Stimulated activated CD4-positive, alpha-beta T cell treated with anti-CD3 and anti-CD28 coated beads, Interleukin-2, amount 100 ng/mL, for 48 hours (primary cell): ENCODE data around the gene UTP25.

ENCODE experiments used
- DNase-seq, 2 donors: peaks; one replicate each; pipeline ENCODE4 v3.0.0-alpha.2; 2020

UTP25 gene

DNA sequence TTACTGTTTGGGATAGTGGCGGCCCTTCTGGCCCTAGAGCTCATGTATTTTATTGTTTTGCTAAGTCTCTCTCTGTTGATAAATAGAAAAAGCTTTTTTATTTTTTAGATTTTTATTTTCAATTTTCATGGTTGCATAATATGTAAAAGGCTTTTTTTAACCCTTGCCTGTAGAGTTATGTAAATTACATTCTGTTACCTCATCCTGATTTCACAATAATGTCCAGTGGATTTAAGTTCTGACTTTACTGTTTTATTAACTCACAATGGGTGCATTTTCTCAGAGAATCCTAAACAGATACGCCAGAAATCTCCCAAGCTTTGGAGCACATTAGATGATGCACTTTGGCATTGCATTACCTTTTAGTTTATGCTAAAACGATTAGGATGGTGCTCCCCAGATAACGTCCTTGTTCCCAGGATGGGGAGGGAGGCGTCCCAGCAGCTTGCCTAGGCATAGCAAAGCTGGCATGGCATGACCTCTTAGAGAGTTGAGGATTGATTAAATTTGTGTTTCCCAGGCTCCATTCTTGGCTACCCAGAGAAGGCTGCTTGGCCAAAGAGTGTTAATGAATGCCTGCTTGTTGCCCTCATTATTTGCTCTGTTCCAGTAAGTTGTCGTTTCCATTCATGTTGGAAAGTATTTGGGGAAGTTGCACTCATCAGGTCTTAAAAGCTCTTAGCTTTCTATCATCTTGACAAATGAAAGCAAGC lies 17.1 kb downstream of the UTP25 start:
- DNase-seq = no peak

DNA sequence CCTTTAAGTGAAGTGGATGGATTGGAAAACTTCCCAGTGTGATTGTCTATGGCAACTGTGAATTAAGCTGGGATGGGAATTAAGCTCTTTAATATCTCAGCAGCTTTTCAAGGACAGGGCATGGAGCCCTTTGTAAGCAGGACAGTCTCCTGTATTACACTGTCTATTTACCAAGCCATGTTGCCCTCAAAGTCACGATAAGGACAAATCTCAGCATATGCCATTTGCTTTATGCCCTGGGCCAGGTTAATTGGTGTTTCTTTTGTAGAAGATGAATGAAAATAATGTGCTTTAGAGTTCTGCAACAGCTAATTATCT lies 17.6 kb downstream of the UTP25 start:
- no peak for DNase-seq

DNA sequence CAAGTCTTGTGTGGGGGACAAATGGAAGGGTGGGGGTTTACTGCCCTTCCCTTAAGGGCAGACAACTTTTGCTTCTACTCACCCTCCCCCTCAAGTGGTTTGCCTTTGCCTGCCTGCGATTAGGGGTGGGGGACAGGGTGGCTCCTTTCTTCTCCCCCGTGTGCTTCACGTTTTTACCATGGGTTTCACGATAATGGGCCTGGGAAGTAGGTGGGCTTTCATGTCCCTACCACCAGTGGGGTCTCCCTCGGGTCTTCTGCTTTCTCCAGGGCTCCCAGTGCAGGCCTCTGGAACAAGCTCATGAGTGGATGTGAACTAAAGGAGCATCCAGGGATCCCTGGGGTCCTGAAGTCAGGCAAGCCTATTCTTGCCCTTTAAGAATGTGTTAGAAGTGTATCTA lies 21.6 kb downstream of the UTP25 start:
- DNase-seq = no peak

DNA sequence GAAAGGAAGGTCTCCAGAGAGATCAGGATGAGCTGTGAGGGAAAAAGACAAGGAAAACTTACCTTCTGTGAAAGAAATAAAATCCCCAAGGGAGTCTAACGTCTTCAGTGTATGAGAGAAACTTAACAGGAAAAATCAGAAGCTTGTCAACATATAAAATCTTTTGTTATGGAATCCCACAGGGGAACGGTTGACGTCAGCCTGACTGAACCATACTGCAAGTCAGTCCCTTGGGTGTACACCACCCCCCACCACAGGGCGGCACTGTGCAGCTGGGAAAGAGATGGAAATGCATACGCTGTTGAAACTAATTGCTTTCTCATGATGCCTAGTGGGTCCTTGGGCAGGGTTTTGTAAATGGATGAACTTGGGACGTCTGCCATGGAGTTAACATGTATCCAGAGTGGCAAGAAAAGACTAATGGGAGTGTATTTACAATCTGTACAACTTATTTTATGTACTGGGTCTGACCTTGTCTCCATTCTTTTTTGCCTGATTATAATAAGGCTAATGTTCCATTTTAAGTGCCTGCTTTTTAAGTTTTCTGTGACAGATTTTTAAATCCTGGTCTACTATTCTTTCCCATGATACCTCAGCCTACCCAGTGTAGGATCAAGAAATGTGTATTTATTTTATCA lies 22.7 kb downstream of the UTP25 start:
- peak; percentile 25 to 28 for DNase-seq

DNA sequence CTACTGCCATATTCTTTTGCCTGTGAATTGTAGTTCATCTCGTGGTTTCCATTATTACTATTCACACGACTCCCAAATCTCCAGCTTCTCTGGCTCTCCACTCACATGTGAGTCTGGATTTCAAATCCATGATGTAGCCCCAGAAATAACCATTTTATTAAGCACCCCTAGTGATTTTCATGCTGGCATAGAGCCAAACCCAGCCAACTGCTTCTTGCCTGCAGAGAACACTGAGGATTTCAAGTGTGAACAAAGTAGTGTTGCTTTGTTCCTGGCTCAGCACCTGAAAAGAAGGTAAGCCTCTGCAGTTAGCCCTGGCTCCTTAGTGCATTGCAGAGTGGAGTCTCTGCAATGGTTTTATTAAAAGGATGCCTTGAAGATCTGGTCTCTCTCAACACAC lies 25.9 kb downstream of the UTP25 start:
- no peak for DNase-seq

DNA sequence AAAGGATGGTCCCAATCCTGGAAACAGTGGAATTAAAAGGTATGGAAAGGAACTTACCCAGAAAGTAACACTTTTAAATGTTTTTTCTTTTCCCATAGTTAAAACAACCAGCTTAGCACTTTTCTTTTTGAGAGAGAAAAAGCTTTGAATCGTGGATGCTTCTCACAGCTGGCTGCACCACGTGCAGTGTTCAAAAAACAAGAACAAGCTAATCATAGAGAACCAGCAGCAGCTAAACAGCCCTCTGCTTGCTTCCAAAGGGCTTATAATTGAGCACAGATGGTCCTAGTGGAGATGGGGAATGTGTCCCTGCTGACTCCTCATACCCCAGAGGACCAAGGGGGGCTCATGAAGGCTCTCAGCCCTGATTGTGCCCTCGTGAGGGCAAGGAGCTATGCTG lies 26.4 kb downstream of the UTP25 start:
- no peak for DNase-seq

DNA sequence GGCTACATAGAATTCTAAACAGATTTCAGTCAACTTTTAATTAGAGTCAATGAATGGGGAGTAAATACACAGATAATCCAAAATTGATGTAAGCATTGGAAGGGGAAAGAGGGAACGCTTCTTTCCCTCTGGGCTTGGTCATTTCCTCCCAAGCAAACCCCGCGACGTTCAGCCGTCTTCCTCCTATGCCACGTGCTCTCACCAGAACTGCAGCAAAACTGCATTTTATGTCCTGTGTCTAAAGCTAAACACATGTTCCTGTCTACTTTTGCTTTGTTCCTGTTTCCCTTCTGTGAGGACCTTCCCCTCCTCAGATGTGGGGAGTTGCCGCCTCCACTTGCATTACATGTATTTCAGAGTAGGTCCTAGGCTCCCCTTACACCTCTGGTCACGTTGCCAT lies 27.2 kb downstream of the UTP25 start:
- no peak for DNase-seq

DNA sequence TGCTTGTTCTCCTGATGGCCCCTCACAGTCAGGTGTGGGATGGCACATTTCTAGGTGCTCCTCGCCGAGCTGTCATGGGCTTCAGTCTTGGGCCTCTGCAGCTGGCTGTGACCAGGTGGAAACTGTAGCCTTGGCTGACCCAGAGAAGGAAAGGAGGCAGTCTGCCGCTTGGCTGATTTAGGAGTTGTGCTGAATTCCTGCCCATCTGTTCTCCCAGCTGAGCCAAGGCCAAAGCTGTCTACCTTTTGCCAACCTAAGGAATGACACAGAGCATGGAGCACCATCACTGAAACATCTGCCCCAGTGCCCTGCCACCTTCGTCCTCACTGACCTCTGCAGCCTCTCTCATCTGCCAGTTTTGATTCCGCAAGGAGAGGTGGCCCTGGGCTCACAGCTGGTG lies 27.9 kb downstream of the UTP25 start:
- DNase-seq = no peak

DNA sequence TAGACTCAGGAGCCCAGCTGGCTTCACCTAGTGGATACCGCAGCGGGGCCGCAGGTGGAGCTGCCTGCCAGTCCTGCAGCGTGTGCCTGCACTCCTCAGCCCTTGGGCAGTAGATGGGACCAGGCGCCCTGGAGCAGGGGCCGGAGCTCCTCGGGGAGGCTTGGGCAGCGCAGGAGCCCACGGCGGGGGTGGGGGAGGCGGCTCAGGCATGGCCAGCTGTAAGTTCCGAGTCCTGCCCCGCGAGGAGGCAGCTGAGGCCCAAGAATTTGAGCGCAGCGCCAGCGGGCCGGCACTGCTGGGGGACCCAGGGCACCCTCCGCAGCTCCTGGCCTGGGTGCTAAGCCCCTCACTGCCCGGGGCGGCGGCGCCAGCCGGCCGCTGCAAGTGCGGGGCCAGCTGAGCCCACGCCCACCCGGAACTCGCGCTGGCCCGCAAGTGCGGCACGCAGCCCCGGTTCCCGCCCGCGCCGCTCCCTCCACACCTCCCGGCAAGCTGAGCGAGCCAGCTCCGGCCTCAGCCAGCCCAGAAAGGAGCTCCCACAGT lies 30.9 kb downstream of the UTP25 start:
- no peak for DNase-seq

DNA sequence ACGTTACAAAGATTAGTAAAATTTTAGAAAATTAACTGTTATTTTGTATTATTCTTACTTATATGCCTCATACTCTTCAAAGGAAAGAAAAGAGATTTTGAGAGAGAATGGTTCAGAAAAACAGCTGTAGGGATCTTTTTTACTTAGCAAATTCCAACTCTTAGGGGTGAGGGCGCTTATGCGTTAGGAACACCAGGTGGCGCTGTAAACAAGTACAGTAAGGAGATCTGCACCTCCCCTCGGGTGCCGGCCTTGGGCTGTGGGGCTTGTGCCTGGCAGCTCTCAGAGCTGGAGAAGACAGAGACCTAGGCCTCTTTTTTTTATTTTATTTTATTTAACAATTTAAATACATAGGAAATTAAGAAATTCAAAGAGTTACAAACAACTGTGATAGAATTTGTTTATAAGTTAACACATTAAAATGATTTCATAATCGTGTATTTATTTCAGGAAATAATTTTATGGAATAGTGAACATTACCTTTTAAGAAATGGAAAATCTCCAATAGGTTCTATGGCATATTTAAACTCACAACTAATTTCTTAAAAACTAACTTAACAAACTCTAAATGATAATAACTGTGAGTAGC lies 32.6 kb downstream of the UTP25 start:
- peak; percentile 63 to 70 for DNase-seq

DNA sequence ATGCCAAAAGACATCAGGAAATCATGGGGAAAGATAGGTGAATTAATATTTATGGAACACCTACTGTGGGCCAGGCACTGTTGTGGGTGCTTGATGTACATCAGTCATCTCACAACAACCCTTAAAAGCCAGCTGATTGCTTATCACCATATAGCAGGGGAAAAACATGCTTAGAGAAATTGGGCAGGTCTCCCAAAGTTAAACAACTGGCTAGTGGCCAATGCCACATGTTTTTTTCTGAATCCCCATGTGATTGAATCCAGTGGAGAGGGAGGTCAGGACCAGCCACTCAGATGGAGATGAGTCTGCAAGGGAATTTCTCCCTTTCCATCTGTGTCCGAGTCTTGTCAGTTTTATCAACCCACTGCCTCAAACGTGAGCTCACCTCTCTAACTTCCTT lies 33.5 kb downstream of the UTP25 start:
- DNase-seq = no peak

DNA sequence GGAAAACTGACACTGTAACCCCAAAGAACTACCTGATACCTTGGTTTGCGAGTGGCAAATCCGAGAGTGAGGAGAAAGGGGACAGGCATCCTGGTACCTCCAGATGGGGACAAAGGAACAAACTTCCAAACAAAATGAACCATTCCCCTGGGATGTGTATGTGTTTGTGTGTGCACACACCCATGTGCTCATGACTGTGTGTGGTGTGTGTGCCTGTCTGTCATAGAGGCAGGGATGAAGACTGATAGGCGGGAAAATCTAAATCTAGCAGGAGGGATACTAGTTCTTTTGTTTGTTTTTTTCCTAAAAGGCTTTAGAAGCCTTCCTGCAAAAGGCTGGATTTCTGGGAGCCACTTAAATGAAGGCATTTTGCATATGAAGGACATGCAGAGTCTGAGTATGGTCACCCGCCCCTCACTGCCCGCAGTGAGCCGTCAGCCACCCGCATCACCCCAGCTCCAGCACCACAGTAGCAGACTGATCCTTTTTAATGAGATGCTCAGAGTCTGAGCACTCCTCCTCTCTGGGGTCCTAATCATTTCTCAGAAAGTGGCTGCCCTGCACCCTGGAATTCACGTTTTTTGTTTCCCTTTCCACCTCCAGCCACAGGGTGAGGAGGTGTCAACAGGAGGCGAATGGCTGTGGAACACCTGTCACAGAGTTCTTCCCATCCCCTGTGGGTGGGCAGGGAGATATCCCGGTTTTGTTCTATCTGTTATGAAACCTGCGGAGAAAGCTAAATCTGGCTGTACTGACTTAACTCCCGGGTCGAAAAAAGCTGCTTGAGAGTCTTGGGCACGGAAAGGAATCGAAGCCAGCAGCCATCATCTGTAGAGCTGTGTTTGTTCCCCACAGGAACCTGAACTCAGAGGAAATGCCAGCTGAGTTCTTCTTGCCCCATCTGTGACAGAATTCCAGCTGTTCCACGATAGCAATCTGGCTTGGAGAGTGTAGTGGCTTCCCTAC lies 34.9 kb downstream of the UTP25 start:
- no peak for DNase-seq

DNA sequence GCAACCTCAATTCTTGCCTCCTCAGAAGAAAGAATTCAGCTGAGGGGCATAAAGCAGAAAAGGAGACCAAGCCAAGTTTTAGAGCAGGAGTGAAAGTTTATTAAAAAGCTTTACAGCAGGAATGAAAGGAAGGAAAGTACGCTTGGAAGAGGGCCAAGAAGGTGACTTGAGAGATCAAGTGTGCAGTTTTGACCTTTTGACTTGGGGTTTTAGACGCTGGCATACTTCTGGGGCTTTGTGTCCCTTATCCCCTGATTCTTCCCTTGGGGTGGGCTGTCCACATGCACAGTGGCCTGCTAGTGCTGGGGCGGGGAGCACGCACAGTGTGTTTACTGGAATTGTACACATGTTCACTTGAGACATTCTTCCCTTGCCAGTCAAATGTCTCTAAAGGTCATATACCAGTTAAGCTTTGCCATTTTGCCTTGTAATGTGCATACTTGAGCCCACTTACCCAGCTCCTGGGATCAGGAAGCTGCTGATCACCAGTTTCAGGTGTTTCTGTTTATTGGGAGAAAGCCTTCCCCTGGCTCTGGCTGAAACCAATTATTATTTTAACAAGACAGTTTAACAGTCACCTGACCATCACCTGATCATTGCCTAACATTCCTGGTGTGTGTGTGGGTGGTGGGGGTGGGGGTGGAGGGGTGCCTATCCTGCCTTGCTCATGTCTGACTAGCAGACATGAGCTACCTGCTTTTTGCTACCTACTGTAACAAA lies 36.2 kb downstream of the UTP25 start:
- no peak for DNase-seq

DNA sequence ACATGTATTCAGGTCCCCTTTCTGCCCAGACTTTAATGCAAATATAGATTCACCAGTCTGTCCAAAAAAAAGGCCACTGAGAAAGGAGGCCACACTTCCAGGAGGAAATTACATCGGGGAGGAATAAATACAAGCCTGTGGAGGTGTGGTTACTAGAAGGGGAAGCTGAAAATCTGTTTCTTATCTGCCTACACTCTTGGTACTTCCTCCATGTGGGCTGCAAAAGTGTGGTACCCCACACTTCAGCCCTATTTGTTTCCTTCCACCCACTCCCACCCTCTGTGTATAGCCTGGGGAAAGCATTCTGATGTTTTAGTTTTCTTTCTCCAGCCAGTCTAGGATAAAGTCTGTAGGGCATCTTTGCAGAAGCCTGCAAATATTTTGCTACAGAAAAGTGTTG lies 38.4 kb downstream of the UTP25 start:
- no peak for DNase-seq

DNA sequence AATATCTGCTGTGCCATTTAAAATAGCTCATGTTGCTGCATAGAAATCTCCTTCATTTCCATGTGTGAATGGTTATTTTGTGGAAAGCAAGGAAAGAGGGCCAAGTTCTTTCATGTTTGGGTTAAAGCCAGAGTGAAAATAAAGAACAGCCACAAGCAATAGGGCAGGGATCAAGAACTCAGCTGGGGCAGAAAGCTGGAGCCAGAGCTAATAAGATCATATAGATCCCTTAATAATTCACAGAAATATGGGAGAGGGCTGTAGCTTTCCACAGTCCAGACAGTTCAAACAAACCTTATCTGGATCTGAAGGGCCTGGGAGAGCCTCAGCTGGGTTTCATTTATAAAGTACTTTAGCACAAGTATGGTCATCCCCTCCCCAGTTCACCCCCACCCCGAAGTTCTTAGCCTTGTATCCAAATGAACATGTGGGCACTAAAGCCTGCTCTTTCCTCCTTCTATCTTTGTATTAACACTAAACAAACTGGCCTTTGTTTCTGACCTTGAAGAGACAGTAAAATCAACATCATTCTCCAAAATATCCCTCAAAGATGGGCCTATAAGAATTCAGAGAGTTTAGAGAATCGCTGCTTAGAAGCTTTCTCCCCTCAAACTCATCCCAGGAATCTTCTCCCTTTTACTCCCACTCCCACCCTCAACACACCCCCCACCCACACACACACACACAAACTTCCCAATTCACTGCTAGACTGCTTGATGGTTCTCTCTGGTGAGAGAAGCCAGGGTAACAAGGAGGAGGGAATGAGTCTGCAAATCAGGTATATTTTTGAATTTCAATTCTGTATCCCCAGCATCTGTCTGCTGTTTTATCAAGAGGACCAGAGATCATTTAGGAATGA lies 41.7 kb downstream of the UTP25 start:
- no peak for DNase-seq

DNA sequence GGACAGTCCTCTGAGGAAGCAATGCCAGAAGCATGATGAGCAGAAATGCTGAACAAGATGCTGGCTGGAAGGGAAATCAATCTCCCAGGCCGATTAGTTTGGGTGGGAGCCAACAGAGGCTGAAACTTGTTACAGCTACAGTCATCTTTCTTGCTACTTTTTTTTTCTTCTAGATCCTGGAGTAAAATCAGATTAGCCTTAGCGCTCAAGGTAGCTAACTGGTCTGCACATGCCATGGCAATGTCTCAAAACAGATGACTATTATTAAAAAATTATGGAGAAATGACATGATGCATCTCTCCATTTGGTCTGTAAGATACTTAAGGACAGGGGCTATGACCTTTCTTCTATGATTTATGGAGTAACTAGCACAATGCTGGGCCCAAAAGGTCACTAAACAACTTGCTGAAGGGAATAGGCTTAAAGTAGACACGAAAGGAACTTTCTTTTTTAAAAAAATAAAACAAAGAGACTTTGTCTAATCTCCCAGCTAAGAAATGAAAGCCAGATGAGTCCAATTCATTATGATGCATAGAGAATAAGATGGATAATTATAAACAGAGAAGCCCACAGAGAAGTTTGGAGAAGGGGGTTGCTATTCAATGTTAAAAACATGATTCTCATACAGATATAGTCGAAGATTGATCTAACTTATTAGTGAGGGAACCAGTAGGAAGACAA lies 42.5 kb downstream of the UTP25 start:
- no peak for DNase-seq

DNA sequence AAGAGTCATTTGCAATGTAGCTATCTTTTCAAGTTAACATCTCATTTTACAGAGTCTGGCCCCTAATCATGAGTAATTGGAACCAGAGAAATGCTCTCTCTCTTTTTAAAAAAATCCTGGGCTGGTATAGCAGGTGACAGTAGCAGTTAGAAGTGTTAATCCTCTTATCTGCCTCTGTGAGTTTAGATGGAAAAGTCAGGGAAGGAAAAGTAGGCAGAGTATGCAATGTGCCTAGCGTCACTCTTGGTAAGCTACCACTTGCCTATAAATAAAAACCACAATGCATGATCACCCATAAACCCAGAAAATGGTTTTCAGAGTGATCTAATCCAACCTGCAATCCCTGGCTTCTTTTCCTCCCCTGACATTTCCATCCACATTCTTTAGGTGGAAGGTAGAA lies 43.2 kb downstream of the UTP25 start:
- DNase-seq = no peak

DNA sequence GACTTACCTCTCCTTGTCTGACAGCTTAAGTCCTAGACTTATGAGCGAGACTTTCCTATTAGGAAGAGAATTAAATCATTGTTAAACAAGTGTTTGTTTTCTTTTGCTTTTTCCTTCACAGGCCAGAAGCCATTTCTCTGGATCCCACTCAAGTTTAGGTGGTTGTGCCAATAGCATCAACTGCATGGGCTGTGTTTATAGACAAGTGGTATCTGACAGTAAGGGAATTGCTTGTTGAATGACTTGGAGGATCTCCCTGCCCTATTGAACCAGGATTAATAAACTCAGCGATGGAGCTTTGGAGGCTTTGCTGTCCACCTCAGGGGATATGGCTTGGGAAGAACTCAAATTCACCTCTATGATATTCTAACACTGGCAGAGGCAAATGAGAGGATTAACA lies 43.7 kb downstream of the UTP25 start:
- DNase-seq = no peak

DNA sequence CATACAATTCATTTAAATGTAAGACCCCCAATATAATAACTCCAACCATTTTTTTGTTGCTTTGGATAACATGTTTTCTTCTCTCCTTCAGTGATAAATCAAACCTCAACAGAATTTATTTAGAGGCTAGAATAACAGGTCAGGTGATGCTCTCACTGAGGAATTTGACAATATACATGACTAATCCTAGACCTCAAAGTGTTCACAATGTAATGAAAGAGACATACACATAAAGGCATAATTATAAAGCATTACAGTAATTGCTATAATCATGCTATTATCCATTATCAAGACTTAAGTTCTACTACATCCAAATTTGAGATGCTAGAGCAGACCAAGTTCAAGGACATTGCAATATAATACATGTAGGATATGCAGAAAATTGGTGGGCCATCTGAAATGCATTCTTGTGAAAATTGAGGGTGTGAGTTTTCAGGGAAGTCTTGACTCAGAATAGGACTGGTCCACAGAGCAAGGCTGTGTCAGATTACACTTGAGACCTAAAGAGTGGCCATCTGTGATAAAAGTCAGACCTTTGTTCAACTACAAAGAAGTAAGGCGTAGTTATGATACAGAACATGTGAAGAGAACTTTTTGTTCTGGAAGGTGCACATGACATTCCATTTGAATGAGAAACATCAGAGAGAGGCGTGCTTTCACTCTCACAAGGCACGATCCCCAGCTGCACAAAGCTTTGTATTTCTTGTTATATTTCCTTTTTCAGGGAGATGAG lies 45.5 kb downstream of the UTP25 start:
- DNase-seq = no peak

DNA sequence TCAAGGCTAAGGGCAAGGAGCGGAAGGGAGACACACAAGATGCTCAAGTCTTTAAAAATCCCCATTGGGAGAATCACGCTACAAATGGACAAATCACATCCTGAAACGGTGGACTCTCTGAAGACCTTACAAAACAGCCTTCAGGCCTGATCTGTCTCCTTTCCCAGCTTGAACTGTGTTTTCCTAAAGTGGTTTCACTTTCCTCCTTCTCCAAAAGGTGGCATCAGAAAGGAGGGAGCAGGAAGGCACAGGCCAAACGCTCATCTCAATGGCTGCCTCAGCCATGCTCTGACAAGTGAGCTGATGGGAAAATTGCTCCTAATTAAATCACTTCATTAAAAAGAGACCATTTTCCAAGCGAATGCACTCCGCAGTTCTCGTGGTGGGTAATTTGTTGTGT lies 47.7 kb downstream of the UTP25 start:
- DNase-seq = no peak
